Measurements from ENCODE around the gene MAPK8.

MAPK8 gene

DNA sequence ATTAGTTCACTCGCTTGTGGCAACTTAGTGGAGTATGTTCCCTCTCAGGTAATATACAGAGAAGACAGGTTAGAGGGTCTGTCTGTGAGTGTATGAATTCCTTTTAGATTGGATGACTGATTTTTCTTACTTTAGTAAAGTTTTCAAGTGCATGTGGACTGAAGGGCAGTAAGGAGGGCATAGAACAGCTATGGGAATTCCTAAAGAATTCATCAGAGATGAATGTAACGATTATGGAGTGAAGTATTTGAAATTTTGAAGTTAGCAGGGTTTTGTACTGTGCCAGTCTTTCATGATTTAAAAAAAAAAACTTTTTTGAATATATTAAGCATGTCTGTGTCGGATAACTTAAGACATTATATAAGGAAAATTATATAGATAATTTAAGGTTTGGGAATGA is 15.5 kb downstream of the MAPK8 start:
- no peak for TF ChIP-seq YY1 (IDR thresholded peaks at IDR 0.05; ENCODE audit: low read depth)
- no peak for TF ChIP-seq CREB1 (IDR thresholded peaks at IDR 0.05; ENCODE audit: low read depth)
- TF ChIP-seq, protein P1, sequence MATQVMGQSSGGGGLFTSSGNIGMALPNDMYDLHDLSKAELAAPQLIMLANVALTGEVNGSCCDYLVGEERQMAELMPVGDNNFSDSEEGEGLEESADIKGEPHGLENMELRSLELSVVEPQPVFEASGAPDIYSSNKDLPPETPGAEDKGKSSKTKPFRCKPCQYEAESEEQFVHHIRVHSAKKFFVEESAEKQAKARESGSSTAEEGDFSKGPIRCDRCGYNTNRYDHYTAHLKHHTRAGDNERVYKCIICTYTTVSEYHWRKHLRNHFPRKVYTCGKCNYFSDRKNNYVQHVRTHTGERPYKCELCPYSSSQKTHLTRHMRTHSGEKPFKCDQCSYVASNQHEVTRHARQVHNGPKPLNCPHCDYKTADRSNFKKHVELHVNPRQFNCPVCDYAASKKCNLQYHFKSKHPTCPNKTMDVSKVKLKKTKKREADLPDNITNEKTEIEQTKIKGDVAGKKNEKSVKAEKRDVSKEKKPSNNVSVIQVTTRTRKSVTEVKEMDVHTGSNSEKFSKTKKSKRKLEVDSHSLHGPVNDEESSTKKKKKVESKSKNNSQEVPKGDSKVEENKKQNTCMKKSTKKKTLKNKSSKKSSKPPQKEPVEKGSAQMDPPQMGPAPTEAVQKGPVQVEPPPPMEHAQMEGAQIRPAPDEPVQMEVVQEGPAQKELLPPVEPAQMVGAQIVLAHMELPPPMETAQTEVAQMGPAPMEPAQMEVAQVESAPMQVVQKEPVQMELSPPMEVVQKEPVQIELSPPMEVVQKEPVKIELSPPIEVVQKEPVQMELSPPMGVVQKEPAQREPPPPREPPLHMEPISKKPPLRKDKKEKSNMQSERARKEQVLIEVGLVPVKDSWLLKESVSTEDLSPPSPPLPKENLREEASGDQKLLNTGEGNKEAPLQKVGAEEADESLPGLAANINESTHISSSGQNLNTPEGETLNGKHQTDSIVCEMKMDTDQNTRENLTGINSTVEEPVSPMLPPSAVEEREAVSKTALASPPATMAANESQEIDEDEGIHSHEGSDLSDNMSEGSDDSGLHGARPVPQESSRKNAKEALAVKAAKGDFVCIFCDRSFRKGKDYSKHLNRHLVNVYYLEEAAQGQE (IDR thresholded peaks at IDR 0.05; ENCODE audit: low read depth), result no peak
- no peak for TF ChIP-seq EP300 (IDR thresholded peaks at IDR 0.05; ENCODE audit: borderline replicate concordance)
- TF ChIP-seq CEBPB (IDR thresholded peaks at IDR 0.05), result no peak
- TF ChIP-seq TCF12 (IDR thresholded peaks at IDR 0.05; ENCODE audit: low read depth), result no peak
- TF ChIP-seq, protein P2, sequence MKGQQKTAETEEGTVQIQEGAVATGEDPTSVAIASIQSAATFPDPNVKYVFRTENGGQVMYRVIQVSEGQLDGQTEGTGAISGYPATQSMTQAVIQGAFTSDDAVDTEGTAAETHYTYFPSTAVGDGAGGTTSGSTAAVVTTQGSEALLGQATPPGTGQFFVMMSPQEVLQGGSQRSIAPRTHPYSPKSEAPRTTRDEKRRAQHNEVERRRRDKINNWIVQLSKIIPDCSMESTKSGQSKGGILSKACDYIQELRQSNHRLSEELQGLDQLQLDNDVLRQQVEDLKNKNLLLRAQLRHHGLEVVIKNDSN (IDR thresholded peaks at IDR 0.05), result no peak
- TF ChIP-seq FOXM1 (IDR thresholded peaks at IDR 0.05; ENCODE audit: borderline replicate concordance, low read depth), result no peak
- TF ChIP-seq NFIC (IDR thresholded peaks at IDR 0.05), result no peak
- no peak for TF ChIP-seq TAF1 (IDR thresholded peaks at IDR 0.05; ENCODE audit: low read depth)
- TF ChIP-seq TEAD4 (IDR thresholded peaks at IDR 0.05), result no peak
- no peak for TF ChIP-seq ZBTB7A (IDR thresholded peaks at IDR 0.05; ENCODE audit: low read depth)
- TF ChIP-seq, protein P3, sequence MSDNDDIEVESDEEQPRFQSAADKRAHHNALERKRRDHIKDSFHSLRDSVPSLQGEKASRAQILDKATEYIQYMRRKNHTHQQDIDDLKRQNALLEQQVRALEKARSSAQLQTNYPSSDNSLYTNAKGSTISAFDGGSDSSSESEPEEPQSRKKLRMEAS (IDR thresholded peaks at IDR 0.05), result no peak
- no peak for TF ChIP-seq RAD21 (IDR thresholded peaks at IDR 0.05; ENCODE audit: low read depth)
- no peak for TF ChIP-seq EGR1 (IDR thresholded peaks at IDR 0.05)

DNA sequence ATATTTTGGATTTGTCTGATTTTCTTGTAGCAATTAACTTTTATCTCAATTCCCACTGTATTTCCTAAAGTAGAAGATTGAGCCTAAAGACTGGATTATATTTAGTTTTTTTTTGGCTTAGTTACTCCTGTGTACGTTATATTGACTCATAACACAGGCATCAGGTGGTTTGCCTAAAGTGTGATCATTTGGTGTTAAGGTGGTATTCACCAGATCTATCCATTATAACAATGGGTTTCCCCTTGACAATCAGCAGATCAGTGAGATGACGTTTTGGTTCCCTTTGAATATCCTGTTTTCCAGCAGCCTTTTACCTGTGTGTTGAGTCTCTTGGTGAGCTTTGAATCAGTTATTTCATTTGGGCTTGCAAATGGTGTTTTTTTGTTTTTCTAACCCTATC is 18.1 kb downstream of the MAPK8 start:
- no peak for TF ChIP-seq CEBPB (IDR thresholded peaks at IDR 0.05)
- no peak for TF ChIP-seq FOXM1 (IDR thresholded peaks at IDR 0.05; ENCODE audit: borderline replicate concordance, low read depth)
- TF ChIP-seq CREB1 (IDR thresholded peaks at IDR 0.05; ENCODE audit: low read depth), result no peak
- TF ChIP-seq ZBTB7A (IDR thresholded peaks at IDR 0.05; ENCODE audit: low read depth), result no peak
- no peak for TF ChIP-seq EGR1 (IDR thresholded peaks at IDR 0.05)
- no peak for TF ChIP-seq TCF12 (IDR thresholded peaks at IDR 0.05; ENCODE audit: low read depth)
- TF ChIP-seq RAD21 (IDR thresholded peaks at IDR 0.05; ENCODE audit: low read depth), result no peak
- TF ChIP-seq, protein P3 (IDR thresholded peaks at IDR 0.05), result no peak
- TF ChIP-seq EP300 (IDR thresholded peaks at IDR 0.05; ENCODE audit: borderline replicate concordance), result no peak
- no peak for TF ChIP-seq YY1 (IDR thresholded peaks at IDR 0.05; ENCODE audit: low read depth)
- no peak for TF ChIP-seq TEAD4 (IDR thresholded peaks at IDR 0.05)
- no peak for TF ChIP-seq TAF1 (IDR thresholded peaks at IDR 0.05; ENCODE audit: low read depth)
- TF ChIP-seq, protein P1 (IDR thresholded peaks at IDR 0.05; ENCODE audit: low read depth), result no peak
- no peak for TF ChIP-seq NFIC (IDR thresholded peaks at IDR 0.05)
- TF ChIP-seq, protein P2 (IDR thresholded peaks at IDR 0.05), result no peak

DNA sequence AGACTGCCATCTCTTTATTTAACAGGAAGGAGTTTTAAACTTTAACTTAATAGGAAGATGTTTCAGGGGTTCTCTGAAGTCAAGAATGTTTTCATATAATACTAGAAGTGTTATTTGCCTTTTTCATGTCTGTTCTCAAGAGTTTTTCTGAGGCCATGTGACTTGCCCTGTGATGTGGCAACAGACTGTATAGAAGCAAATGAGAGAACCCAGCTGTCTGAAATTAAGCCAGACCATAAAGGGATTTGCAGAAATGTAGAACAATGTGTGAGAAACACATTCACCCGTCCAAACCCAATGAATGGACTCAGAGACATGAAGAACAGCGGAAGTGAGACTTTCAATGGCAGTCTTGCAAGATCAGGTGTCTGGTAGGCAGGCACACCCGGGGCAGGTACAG is 23.8 kb downstream of the MAPK8 start:
- TF ChIP-seq NFIC (IDR thresholded peaks at IDR 0.05) (no peak), YY1 (IDR thresholded peaks at IDR 0.05; ENCODE audit: low read depth) (no peak), ZBTB7A (IDR thresholded peaks at IDR 0.05; ENCODE audit: low read depth) (no peak), RAD21 (IDR thresholded peaks at IDR 0.05; ENCODE audit: low read depth) (no peak), CREB1 (IDR thresholded peaks at IDR 0.05; ENCODE audit: low read depth) (no peak), TEAD4 (IDR thresholded peaks at IDR 0.05) (no peak), FOXM1 (IDR thresholded peaks at IDR 0.05; ENCODE audit: borderline replicate concordance, low read depth) (no peak), TCF12 (IDR thresholded peaks at IDR 0.05; ENCODE audit: low read depth) (no peak), TAF1 (IDR thresholded peaks at IDR 0.05; ENCODE audit: low read depth) (no peak), EP300 (IDR thresholded peaks at IDR 0.05; ENCODE audit: borderline replicate concordance) (no peak), CEBPB (IDR thresholded peaks at IDR 0.05) (no peak), EGR1 (IDR thresholded peaks at IDR 0.05) (no peak)
- TF ChIP-seq, protein P1 (IDR thresholded peaks at IDR 0.05; ENCODE audit: low read depth), result no peak
- TF ChIP-seq, protein P3 (IDR thresholded peaks at IDR 0.05), result no peak
- TF ChIP-seq, protein P2 (IDR thresholded peaks at IDR 0.05), result no peak

Measured in Ishikawa (cell line).